Embryonic facial prominence (tissue), 1 donor: ENCODE results near the gene FANCL.
"Not testable (repeated sequence)": the region's sequence is repeated elsewhere in the genome, so short reads cannot be mapped to it uniquely, and the experiment has no call there.

Source experiments
- DNase-seq: peaks from one replicate; pipeline ENCODE4 v3.0.0-alpha.2; 2016; ENCODE audit errors: extremely low spot score

Gene FANCL

GRCh38 chr2:58145769-58146168, 95.4 kb downstream of the FANCL start:
- DNase-seq = not testable (repeated sequence)

GRCh38 chr2:58140508-58141072, 100.5 kb downstream of the FANCL start:
- DNase-seq = no peak

GRCh38 chr2:58138396-58139030, 102.6 kb downstream of the FANCL start:
- DNase-seq = no peak

GRCh38 chr2:58137856-58138255, 103.3 kb downstream of the FANCL start:
- no peak for DNase-seq

GRCh38 chr2:58137221-58137620, 103.9 kb downstream of the FANCL start:
- no peak for DNase-seq

GRCh38 chr2:58135861-58136260, 105.3 kb downstream of the FANCL start:
- no peak for DNase-seq

GRCh38 chr2:58133395-58133794, 107.7 kb downstream of the FANCL start:
- no peak for DNase-seq

GRCh38 chr2:58131191-58132011, 109.7 kb downstream of the FANCL start:
- DNase-seq = peak; percentile 19

- DNase-seq = no peak
Observed at GRCh38 chr2:58130238-58130637, 110.9 kb downstream of the FANCL start.

GRCh38 chr2:58127111-58127510, 114.0 kb downstream of the FANCL start:
- DNase-seq = no peak

- no peak for DNase-seq
Observed at GRCh38 chr2:58122540-58122939, 118.6 kb downstream of the FANCL start.

- DNase-seq = no peak
Observed at GRCh38 chr2:58122040-58122439, 119.1 kb downstream of the FANCL start.

GRCh38 chr2:58120626-58121229, 120.4 kb downstream of the FANCL start:
- no peak for DNase-seq

GRCh38 chr2:58113563-58113962, 127.6 kb downstream of the FANCL start:
- DNase-seq = not testable (repeated sequence)

- no peak for DNase-seq
Observed at GRCh38 chr2:58110765-58111164, 130.4 kb downstream of the FANCL start.

GRCh38 chr2:58109481-58109880, 131.6 kb downstream of the FANCL start:
- DNase-seq = no peak
